GM19467 (cell line): Measurements from ENCODE around the gene RNF111.
"Not testable (repeated sequence)": the region's sequence is repeated elsewhere in the genome, so short reads cannot be mapped to it uniquely, and the experiment has no call there.

Experiments used
- ATAC-seq: cut with Tn5 transposase; IDR thresholded peaks from one replicate; pipeline ENCODE4 v1.9.1; 2021; ENCODE audit warnings: mild to moderate bottlenecking, moderate library complexity; ENCODE audit not compliant: unreplicated experiment

The RNF111 gene

GRCh38 chr15:59131456-59131855, 144.0 kb downstream of the RNF111 start:
- no peak for ATAC-seq

- no peak for ATAC-seq
Measured at GRCh38 chr15:59131969-59132562, 144.6 kb downstream of the RNF111 start.

GRCh38 chr15:59133929-59134427, 146.5 kb downstream of the RNF111 start:
- no peak for ATAC-seq

GRCh38 chr15:59137566-59137965, 150.1 kb downstream of the RNF111 start:
- ATAC-seq: no peak

- no peak for ATAC-seq
Measured at GRCh38 chr15:59138243-59138642, 150.8 kb downstream of the RNF111 start.

- no peak for ATAC-seq
Measured at GRCh38 chr15:59140422-59141226, 153.2 kb downstream of the RNF111 start.

GRCh38 chr15:59143281-59143680, 155.8 kb downstream of the RNF111 start:
- no peak for ATAC-seq

- ATAC-seq: not testable (repeated sequence)
Measured at GRCh38 chr15:59144594-59144993, 157.1 kb downstream of the RNF111 start.
